WI38 (cell line): ENCODE measurements around the gene TMEM207.
"Not testable (repeated sequence)": the region's sequence is repeated elsewhere in the genome, so short reads cannot be mapped to it uniquely, and the experiment has no call there.

ENCODE experiments used
- H3K4me3 ChIP-seq: 2 replicates; pipeline ENCODE4 v1.5.1; 2011; ENCODE audit warnings: low read depth, mild to moderate bottlenecking, control low read depth, low read length
- TF ChIP-seq, protein P1 (sequence below): IDR thresholded peaks from 2 replicates; pipeline ENCODE4 v1.5.1; 2012; ENCODE audit warnings: low read depth, mild to moderate bottlenecking, control low read depth, low read length

TMEM207 gene

DNA sequence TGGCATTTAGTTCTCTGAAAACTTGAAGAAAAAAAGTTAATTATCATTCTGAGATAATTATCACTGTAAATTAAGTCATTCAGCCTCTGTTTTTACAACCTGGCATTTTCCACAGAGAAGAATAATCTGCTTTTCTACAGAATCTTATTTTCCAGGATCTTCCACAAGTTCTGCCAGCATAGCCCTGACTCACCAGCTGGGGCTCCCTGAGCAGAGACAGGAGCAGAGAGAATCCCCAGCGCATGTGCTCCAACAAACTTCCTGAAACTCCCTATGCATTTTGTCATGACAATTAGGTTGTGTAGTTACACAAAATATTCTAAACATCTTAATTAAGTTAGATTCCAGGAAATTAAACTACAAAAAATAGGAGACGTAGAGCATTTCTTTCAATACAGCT, 32.1 kb upstream of the TMEM207 start:
- TF ChIP-seq, protein P1, sequence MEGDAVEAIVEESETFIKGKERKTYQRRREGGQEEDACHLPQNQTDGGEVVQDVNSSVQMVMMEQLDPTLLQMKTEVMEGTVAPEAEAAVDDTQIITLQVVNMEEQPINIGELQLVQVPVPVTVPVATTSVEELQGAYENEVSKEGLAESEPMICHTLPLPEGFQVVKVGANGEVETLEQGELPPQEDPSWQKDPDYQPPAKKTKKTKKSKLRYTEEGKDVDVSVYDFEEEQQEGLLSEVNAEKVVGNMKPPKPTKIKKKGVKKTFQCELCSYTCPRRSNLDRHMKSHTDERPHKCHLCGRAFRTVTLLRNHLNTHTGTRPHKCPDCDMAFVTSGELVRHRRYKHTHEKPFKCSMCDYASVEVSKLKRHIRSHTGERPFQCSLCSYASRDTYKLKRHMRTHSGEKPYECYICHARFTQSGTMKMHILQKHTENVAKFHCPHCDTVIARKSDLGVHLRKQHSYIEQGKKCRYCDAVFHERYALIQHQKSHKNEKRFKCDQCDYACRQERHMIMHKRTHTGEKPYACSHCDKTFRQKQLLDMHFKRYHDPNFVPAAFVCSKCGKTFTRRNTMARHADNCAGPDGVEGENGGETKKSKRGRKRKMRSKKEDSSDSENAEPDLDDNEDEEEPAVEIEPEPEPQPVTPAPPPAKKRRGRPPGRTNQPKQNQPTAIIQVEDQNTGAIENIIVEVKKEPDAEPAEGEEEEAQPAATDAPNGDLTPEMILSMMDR = no peak
- no peak overlapping the region for H3K4me3 ChIP-seq

DNA sequence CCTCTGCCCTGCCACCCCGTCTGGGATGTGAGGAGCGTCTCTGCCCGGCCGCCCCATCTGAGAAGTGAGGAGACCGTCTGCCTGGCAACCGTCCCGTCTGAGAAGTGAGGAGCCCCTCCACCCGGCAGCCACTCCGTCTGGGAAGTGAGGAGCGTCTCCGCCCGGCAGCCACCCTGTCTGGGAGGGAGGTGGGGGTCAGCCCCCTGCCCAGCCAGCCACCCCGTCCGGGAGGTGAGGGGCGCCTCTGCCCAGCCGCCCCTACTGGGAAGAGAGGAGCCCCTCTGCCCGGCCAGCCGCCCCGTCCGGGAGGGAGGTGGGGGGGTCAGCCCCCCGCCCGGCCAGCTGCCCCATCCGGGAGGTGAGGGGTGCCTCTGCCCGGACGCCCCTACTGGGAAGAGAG, 23.6 kb upstream of the TMEM207 start:
- H3K4me3 ChIP-seq = not testable (repeated sequence)

DNA sequence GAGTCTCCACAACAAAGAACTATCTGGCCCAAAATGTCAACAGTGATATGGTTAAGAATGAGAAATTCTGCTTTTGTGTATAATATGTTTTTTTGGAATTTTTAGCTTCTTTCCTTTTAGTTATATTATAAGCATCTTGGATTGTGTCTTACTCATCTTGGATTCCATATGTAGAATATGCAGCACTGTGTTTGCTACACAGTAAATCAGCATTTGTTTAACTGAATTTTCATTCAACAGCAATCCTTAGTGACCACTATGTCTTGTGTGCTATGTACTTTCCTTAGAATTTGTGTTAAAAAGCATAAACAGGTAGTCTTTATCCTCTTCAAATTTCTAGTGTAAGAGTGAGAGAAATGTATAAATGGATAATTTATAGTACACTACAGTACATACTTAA, 18.2 kb upstream of the TMEM207 start:
- no peak overlapping the region for H3K4me3 ChIP-seq
- TF ChIP-seq, protein P1 = no peak

DNA sequence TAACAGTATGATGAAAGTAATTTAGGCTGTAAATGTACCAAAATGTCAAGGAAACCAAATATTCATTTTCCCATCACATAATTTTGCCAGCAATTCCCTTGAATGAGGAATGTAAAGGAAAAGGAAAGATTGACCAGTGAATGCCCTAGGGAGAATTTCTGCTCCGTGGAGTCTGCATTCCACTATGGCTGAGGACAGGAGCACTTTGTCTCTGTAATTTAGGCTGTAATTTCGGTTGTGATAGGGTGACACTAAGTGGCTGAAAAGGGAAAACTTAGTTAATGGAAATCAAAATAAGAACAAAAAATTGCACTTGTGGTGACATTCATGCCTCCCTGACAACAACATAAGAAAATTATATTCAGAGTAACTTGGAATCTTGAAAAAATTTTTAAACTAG, 8.3 kb upstream of the TMEM207 start:
- H3K4me3 ChIP-seq = no peak overlapping the region
- TF ChIP-seq, protein P1 = no peak

DNA sequence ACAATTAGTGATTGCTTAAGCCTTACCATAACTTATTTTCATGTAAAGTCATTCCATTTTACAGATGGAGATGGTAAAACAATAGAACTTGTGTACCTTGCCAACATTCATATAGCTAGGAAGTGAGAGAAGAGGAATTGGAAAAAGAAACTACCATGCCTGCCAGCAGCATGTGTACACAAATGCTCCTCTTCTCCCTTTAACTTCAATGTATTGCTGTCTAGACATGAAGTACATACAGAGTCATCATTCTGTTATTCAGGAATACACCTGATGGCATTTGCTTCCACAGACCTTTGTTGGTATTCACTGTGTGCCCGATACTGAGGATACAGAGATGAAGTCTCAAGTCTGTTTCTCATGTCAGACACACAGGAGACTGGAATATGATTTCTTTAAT, 7.1 kb upstream of the TMEM207 start:
- no peak overlapping the region for H3K4me3 ChIP-seq
- TF ChIP-seq, protein P1 = no peak

DNA sequence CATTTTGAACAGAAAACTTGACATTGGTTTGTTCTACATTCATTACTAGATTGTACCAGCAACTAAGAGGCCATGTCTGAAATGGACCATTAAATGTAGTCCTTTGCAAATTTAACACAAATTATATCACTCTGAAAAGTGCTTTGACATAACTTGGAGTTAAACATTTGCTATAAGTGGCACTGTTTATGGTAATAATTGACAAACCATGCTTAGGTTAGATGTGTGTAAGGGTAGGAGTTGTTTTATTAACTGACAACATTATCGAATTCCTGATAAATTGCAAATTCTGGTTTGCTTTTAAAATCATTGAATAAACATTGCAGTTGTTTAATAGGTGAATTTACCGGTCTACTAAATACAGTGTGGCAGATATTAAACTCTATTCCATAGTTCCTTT, 6.1 kb upstream of the TMEM207 start:
- H3K4me3 ChIP-seq = no peak overlapping the region
- TF ChIP-seq, protein P1 = no peak

DNA sequence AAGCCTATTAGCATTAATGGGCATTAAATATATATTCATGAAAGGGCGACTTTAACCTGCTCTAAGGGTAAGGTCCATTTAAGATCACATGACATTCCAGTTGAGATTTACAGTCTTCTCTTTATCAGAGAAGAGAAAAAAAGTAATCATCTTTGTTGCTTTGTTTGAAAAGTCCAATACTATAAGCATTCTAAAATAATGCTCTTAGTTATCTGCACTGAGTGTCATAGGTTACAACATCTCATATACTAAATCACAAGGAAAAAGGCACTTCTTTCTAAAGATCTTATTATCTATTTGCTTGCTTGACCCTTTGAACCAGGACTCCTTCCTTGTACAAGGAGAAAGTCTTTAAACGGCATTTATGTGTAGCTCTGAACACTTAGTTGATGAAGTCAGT, 1.4 kb downstream of the TMEM207 start:
- no peak overlapping the region for H3K4me3 ChIP-seq
- TF ChIP-seq, protein P1 = no peak

DNA sequence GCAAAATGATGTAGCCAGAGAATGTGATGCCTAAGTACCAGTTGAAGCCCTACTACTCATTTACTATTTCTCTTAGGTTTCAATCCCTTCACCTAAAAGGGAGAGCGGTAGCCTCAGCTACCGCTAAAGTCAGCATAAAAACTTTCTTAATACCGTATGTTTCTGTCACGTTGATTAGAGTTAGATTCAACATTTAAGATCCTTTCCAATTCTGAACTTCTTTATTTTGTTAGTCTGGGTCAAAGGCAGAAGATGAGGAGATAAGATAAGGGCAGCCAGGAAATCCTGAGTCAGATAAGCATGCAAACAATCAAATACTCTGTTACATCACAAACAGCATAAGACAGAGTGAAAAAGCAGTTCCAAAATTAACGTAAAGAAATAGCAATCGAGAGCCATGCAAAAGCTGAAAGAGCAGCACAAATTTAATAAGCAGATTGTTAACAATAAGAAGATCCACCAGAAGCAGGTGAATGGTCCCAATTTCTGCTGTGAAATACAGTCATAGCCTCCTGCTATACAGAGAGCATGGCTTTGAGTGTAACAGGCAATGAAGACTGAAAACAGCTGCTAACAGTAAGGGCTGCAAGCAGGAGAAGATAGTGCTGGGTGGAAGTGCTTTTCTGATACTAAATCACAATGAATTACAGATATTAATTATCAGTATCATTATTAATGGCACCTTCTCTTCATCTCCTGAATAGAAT, 3.0 kb downstream of the TMEM207 start:
- TF ChIP-seq, protein P1 = no peak
- no peak overlapping the region for H3K4me3 ChIP-seq
